ENCODE results near the gene PRR19. TPM values are rescaled to one million over a fixed set of nuclear protein-coding genes. Genes with fewer than 3 reads are reported as not detected.

PRR19 gene
- polyA plus RNA-seq, 3 donors = 0.35 to 0.51 (median 0.38) TPM

DNA sequence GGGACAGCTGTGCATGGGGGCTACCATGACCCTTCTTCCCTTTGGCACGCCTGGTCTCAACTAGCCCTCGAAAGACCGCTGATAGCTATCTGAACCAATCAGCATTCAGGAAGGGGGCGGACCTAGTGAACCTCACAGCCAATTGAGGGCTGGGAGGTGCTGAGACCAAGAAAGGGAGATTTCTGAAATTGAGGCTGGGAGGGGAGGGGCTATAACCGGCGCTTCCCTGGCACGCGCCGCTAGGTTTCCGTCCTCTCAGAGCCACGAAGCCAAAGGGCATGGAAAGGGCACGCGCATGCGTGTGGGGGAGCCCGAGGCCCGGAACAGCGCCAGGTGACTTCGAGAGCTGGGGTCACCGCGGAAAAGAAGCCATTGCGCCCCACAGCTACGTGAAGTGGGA lies 4.7 kb downstream of the PRR19 start:
- H3K4me2 ChIP-seq (replicated peaks; ENCODE audit: extremely low read depth, low read length, poor library complexity, severe bottlenecking) = no peak overlapping the region
- no peak overlapping the region for H2AFZ ChIP-seq (ENCODE audit: insufficient read depth, low read depth, low read length, poor library complexity, severe bottlenecking)
- H3K36me3 ChIP-seq (replicated peaks in 1 of 2; ENCODE audit: control insufficient read depth in 1 of 2, insufficient read depth in 2 of 2, low read length in 2 of 2) = no peaks in the 10 kb centered on the region
- peak overlapping the region in 1 of 7 donors; percentile 50 for H3K27ac Mint-ChIP-seq
- no peaks in the 10 kb centered on the region for H4K20me1 ChIP-seq (ENCODE audit: insufficient read depth, low read length)
- peaks cover 12 to 17% of the 10 kb centered on the region in 2 donors for H3K4me1 ChIP-seq (ENCODE audit: control insufficient read depth in 1 of 2, insufficient read depth in 2 of 2, low read length in 2 of 2)
- H3K9me3 ChIP-seq (replicated peaks in 1 of 2; ENCODE audit: control insufficient read depth in 1 of 2, insufficient read depth in 1 of 2, low read length in 2 of 2) = no peaks in the 10 kb centered on the region
- H3K9me3 Mint-ChIP-seq = no peaks in the 10 kb centered on the region
- 97% methylated on average over 10 of the region's 22 CpGs for WGBS (ENCODE audit: insufficient coverage)
- H3K4me3 Mint-ChIP-seq = no peak overlapping the region
- H3K27ac ChIP-seq (ENCODE audit: low read depth in 1 of 2, low read length in 2 of 2) = no peak overlapping the region
- H3K4me3 ChIP-seq (replicated peaks in 1 of 3; ENCODE audit: low read depth in 2 of 3, low read length in 3 of 3) = no peak overlapping the region
- DNase-seq = no peak
- H3K9ac ChIP-seq (ENCODE audit: insufficient read depth, low read length, poor library complexity, severe bottlenecking) = no peak overlapping the region
- TF ChIP-seq, protein P1, sequence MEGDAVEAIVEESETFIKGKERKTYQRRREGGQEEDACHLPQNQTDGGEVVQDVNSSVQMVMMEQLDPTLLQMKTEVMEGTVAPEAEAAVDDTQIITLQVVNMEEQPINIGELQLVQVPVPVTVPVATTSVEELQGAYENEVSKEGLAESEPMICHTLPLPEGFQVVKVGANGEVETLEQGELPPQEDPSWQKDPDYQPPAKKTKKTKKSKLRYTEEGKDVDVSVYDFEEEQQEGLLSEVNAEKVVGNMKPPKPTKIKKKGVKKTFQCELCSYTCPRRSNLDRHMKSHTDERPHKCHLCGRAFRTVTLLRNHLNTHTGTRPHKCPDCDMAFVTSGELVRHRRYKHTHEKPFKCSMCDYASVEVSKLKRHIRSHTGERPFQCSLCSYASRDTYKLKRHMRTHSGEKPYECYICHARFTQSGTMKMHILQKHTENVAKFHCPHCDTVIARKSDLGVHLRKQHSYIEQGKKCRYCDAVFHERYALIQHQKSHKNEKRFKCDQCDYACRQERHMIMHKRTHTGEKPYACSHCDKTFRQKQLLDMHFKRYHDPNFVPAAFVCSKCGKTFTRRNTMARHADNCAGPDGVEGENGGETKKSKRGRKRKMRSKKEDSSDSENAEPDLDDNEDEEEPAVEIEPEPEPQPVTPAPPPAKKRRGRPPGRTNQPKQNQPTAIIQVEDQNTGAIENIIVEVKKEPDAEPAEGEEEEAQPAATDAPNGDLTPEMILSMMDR (IDR thresholded peaks at IDR 0.05) = no peak
- H3K4me1 Mint-ChIP-seq = peaks cover 18% of the 10 kb centered on the region
- no peaks in the 10 kb centered on the region for H3K79me2 ChIP-seq (ENCODE audit: insufficient read depth, low read length)
- intact Hi-C loops (cut with micrococcal nuclease) = no loop called here
- no peaks in the 10 kb centered on the region for H3K36me3 Mint-ChIP-seq
- H3K27me3 ChIP-seq (ENCODE audit: control insufficient read depth in 2 of 2, insufficient read depth in 2 of 2, low read length in 2 of 2) = peaks cover 0 to 3% of the 10 kb centered on the region in 2 donors
- peaks cover 9 to 17% (median 10%) of the 10 kb centered on the region in 3 donors for H3K27me3 Mint-ChIP-seq (ENCODE audit: low read depth in 3 of 3)

GRCh38 chr19:42309686-42310085 lies 7.8 kb downstream of the PRR19 start:
- Mint-ChIP-seq H3K36me3 (peaks cover 0 to 6% of the 10 kb centered on the region in 2 donors), H3K9me3 (peaks cover 0 to 7% (median 2%) of the 10 kb centered on the region in 7 donors), H3K27ac (no peak overlapping the region), H3K4me1 (peaks cover 12% of the 10 kb centered on the region), H3K4me3 (no peak overlapping the region), H3K27me3 (ENCODE audit: low read depth in 3 of 3) (peaks cover 34 to 41% (median 35%) of the 10 kb centered on the region in 3 donors)
- TF ChIP-seq, protein P1 (IDR thresholded peaks at IDR 0.05) = no peak
- H3K27ac ChIP-seq (ENCODE audit: low read depth in 1 of 2, low read length in 2 of 2) = no peak overlapping the region
- intact Hi-C loops (cut with micrococcal nuclease) = no loop called here
- no peak for DNase-seq
- H3K4me3 ChIP-seq (replicated peaks in 1 of 3; ENCODE audit: low read depth in 2 of 3, low read length in 3 of 3) = no peak overlapping the region
- no peaks in the 10 kb centered on the region for H3K79me2 ChIP-seq (ENCODE audit: insufficient read depth, low read length)
- H3K9ac ChIP-seq (ENCODE audit: insufficient read depth, low read length, poor library complexity, severe bottlenecking) = no peak overlapping the region
- no peak overlapping the region for H3K4me2 ChIP-seq (replicated peaks; ENCODE audit: extremely low read depth, low read length, poor library complexity, severe bottlenecking)
- H3K27me3 ChIP-seq (ENCODE audit: control insufficient read depth in 2 of 2, insufficient read depth in 2 of 2, low read length in 2 of 2) = peaks cover 16 to 32% of the 10 kb centered on the region in 2 donors
- WGBS (ENCODE audit: insufficient coverage) = 91% methylated on average over 14 of the region's 14 CpGs
- H3K36me3 ChIP-seq (replicated peaks in 1 of 2; ENCODE audit: control insufficient read depth in 1 of 2, insufficient read depth in 2 of 2, low read length in 2 of 2) = no peaks in the 10 kb centered on the region
- H3K9me3 ChIP-seq (replicated peaks in 1 of 2; ENCODE audit: control insufficient read depth in 1 of 2, insufficient read depth in 1 of 2, low read length in 2 of 2) = peaks cover 0 to 9% of the 10 kb centered on the region in 2 donors
- H2AFZ ChIP-seq (ENCODE audit: insufficient read depth, low read depth, low read length, poor library complexity, severe bottlenecking) = no peak overlapping the region
- peaks cover 9 to 13% of the 10 kb centered on the region in 2 donors for H3K4me1 ChIP-seq (ENCODE audit: control insufficient read depth in 1 of 2, insufficient read depth in 2 of 2, low read length in 2 of 2)
- no peaks in the 10 kb centered on the region for H4K20me1 ChIP-seq (ENCODE audit: insufficient read depth, low read length)
